Gastrocnemius medialis (tissue), 4 donors: ENCODE data around the gene SNAPC4.

Experiments used
- POLR2A ChIP-seq, 2 donors: fragments of 450-650 bp; IDR thresholded peaks; one replicate each; pipeline ENCODE4 v1.6.1; 2017; ENCODE audit warnings: antibody characterized with exemption in 2 of 2, mild to moderate bottlenecking in 2 of 2, moderate library complexity in 2 of 2
- TF ChIP-seq, protein P1 (sequence below), 5 experiments: fragments of 450-650 bp in 3 of 5; fragments of 200-600 bp in 2 of 5; sonication (generic) in 2 of 5; IDR thresholded peaks in 4 of 5; conservative IDR thresholded peaks in 1 of 5; 1 replicate in 4 of 5; 2 replicates in 1 of 5; pipeline ENCODE4 v1.5.1; 2016 to 2019; ENCODE audit warnings: antibody characterized with exemption in 5 of 5, mild to moderate bottlenecking in 3 of 5, moderate library complexity in 3 of 5

DNA sequence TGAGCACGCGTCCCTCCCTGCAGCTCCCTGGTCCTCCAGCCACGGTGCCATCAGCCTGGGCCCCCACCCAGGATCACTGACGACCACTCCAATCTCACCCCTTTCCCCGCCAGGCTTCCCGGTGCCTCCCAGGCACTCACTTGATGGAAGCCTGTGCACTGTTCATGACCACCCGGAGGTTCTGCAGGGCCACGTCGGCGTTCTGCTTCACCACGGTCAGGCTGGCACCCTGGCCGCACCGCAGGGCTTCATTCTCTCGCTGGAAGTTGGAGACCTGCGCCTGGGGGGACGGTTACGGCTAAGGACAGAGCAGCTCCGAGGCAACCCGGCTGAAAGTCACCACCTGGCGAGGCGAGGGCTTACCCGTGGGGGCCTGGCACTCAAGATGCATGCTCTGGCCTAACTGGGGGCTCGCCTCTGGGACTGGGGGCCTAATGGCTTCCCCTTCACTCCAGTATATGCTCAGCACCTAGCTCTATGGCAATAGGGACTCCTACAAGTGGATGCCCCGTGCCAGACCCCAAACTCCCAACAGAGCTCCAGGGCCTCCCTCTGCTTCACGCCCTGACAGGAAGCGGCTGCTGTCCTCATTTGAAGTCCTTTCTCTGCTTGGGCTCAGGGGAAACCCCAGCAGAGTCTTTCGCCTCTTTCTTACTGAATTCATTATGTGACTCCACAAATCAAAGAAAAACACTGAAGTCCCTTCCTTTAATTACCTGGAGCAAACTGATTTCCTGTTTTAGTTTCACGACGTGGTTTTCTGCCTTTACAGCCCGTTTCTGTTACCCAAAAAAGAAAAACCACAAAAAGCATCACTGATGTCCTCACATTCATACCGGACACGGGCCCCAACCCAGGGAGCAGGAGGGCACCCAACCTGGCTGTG lies 4.2 kb upstream of the SNAPC4 start:
- TF ChIP-seq, protein P1, sequence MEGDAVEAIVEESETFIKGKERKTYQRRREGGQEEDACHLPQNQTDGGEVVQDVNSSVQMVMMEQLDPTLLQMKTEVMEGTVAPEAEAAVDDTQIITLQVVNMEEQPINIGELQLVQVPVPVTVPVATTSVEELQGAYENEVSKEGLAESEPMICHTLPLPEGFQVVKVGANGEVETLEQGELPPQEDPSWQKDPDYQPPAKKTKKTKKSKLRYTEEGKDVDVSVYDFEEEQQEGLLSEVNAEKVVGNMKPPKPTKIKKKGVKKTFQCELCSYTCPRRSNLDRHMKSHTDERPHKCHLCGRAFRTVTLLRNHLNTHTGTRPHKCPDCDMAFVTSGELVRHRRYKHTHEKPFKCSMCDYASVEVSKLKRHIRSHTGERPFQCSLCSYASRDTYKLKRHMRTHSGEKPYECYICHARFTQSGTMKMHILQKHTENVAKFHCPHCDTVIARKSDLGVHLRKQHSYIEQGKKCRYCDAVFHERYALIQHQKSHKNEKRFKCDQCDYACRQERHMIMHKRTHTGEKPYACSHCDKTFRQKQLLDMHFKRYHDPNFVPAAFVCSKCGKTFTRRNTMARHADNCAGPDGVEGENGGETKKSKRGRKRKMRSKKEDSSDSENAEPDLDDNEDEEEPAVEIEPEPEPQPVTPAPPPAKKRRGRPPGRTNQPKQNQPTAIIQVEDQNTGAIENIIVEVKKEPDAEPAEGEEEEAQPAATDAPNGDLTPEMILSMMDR (IDR thresholded peaks at IDR 0.05 in 4 of 5, conservative IDR thresholded peaks at IDR 0.05 in 1 of 5): no peak
- TF ChIP-seq POLR2A (IDR thresholded peaks at IDR 0.05): no peak
